Measurements from ENCODE around the gene OR11A1.

The OR11A1 gene

DNA sequence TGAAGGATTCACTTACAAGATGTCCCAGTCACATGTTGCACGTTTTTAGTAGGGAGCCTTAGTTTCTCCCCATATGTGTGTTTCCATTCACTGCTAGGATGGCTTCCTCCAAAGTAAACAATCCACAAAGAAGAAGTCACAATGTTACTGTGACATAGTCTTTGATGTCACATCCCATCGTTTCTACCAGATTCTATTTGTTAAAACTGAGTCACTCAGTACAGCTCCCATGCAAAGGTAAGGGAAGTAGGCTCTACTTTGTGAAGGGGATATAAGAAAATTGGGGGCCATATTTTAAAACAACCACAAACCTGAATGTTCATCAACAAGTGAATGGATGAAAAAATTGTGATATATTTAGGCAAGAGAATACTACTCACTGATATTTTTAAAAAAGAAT lies at the start of gene OR11A1, which contains the start of gene OR2H1:
OR11A1 (minus strand) TSS at position 101 of the 400 bp plus-strand sequence. CDS start 29,430 bp downstream, outside the sequence.
OR2H1 (plus strand) TSS at position 185 of the 400 bp plus-strand sequence. CDS start 4,615 bp downstream, outside the sequence.
- no peak for DNase-seq

GRCh38 chr6:29506446-29507067 lies 49.7 kb upstream of the OR11A1 start:
- DNase-seq = no peak

GRCh38 chr6:29505808-29506207 lies 48.9 kb upstream of the OR11A1 start:
- no peak for DNase-seq

GRCh38 chr6:29504961-29505360 lies 48.1 kb upstream of the OR11A1 start:
- DNase-seq = no peak

GRCh38 chr6:29502597-29502996 lies 45.7 kb upstream of the OR11A1 start:
- no peak for DNase-seq

GRCh38 chr6:29502181-29502580 lies 45.3 kb upstream of the OR11A1 start:
- no peak for DNase-seq

DNA sequence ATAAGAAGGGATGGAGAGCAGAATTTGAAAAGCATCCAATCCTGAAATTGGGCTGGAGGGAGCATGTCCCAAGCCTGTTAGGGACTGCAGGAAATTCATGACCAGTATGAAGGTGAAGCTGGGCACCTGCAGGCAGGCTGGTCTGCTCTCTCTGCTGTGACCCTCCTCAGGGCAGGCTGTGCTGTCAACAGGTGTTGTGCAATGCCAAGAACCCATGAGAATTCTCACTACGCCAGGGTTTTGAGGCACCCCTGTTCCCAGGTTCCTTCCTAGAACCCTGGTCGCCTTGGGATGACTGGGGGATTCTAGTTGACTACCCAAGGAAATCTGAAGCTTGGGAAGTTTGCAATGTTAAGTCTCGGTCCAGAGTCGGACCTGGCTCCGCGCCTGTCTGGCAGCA lies 44.2 kb upstream of the OR11A1 start:
- no peak for DNase-seq

DNA sequence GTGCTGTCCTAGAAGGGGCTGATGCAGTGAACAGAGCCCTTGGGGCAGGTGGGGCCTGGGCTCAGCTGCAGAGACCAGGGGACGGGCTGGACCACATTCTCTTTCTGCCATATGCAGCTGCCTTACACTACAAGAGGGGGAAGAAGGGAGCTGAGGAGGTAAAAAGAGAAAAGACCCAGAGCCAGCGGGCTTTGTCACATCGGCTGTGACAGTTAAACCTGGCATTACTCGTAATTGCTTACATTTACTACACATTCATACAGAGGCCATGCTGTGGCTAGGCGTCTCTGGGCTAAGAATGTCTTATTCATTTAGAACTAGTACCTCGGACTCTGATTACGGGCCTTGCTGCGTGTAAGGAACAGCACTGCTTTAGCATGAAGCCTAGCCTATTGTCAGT lies 43.7 kb upstream of the OR11A1 start:
- DNase-seq = no peak

DNA sequence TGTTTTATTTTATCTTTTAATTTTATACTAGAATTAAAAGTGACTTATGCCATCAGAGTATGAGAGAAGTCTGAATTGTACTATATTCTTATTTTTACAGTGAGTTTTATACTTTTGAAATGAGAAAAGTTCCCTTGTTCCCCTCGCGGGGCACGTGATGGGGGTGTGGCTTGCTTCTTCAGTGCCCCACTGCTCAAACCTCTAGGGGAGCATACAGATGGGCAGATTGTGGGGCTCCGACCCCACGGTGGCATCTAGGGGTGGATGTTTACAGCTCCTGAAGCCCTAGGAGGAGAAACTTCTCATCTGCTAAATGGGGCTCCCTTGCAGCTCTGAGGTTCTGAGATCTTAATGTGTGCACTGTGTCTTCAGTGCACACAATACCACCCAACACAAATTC lies 42.8 kb upstream of the OR11A1 start:
- DNase-seq = no peak

- DNase-seq = no peak
These were observed 40.1 kb upstream of the OR11A1 start for GRCh38 chr6:29496961-29497360.

DNA sequence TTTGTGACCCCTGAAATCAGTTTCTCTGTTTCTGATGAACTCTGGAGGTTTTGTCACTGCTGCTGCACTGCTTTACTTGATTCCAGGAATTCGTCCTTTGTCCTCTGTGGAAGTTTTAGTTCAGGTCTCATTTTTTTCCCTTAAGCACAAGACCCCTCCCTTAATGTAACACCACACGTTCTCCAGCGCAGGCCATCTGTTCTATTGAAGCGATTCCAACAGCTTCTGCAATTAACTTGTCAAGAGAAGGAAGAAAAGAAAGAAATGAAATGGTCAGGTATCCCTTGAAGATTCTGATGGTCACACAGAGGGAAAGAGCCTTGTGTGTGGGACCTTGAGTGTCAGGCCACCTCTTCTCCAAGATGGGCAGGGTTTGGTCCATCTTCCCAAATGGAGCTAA lies 38.7 kb upstream of the OR11A1 start:
- DNase-seq = no peak

GRCh38 chr6:29494131-29494530 lies 37.3 kb upstream of the OR11A1 start:
- no peak for DNase-seq

DNA sequence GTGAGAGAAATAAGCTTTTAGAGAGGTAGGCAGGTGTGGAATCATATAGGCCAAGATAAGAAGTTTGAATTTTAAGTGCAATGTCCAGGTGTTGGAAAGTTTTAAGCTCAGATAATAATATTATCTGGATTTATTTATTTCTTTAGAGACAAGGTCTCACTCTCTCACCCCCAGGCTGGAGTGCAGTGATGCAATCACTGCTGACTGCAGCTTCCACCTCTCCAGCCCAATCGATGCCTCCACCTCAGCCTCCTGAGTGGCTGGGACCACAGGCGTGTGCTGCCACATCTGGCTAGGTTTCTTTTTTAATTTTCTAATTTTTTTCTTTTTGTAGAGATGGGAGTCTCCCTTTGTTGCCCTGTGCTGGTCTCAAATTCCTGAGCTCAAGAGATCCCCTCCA lies 36.4 kb upstream of the OR11A1 start:
- no peak for DNase-seq

DNA sequence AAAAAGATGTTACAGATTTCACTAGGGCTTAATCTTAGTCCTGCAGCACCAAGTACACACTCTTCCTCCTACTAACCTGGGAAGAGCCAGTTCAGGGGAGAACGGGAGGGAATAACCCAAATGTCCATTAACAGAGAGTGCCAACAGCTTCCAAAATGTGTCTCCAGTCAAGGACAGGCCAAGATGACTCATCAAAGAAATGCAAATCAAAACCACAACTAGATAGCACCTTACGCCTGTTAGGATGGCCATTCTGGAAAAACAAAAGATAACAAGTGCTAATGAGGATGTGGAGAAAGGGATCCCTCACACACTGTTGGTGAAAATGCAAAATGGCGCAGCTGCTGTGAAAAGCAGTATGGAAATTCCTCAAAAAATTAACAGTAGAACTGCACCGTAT lies 34.7 kb upstream of the OR11A1 start:
- no peak for DNase-seq

- no peak for DNase-seq
These were observed 33.7 kb upstream of the OR11A1 start for GRCh38 chr6:29490552-29490951.

GRCh38 chr6:29490055-29490454 lies 33.2 kb upstream of the OR11A1 start:
- no peak for DNase-seq

DNA sequence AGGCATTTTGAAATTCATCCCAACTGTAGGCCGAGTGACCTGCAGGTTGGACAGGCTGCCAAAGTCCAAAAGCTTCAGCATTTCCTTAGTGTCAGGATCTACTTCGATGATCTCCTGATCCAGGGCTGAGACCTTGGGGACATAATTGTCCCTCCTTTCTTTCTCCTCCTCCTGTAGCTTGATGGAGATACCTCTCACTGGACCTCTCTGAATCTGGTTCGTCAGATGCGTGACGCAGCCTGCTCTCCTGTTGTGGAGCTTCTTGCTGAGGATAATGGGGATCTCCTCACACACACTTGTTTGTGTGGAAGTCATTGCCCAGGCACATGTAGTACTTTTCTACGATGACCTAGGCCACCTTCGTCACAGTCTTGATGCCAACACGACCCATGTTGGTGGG lies 32.4 kb upstream of the OR11A1 start:
- DNase-seq = no peak

DNA sequence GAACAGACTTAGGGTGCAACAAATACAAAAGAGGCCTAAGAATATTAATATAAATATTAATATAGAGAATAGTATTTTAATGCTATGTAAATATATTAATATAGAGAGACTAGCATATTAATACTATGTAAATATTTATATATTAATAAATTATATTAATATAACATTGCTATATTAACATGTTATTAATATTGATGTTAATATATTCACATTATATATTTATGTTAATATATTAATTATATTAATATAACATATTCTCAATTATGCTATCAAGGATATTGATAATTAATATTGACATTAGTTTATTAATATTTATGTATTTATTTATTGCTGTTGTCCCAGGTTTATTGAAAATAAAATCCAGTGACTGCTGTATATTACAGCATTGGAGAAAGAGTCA lies 32.0 kb upstream of the OR11A1 start:
- DNase-seq = no peak

DNA sequence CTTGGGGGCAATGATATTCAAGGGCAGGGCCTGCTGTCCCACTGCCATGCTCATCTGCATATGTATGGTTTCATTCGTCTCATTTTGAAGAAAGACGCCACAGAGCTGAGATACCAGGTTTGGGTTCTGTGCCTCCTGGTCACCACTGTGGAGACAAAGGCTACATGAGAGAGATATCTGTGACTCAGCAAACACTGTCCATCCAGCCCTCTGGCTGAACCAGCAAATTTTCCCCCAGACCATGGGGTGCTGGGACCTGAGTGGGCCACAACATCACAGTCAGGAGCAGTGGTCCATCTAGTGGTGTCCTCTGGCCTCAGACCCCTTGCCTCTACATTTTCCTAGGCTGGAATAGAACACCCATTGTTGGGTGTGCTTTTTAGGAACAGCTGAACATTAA lies 30.8 kb upstream of the OR11A1 start, which contains the start of gene MAS1L:
MAS1L (minus strand) TSS at position 297 of the 400 bp plus-strand sequence; CDS start at position 243, 54 bp downstream.
- DNase-seq = no peak

DNA sequence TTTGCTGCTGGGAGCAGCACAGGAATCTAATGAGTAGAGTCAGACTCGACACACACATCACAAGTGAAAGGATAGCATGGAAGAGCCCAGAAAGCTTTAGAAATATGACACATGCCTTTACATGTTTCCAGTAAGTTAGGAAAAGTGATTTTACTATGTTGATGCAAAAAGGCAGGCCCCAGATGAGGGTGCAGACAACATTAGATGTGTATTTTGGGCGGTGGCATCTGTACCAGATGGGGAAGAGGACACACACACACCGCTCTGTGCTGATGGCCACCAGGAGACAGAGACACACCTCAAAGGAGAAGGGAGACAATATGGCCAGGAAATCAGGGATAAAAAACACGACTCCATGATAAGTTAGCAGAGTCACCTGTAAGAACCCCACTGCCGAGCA lies 30.3 kb upstream of the OR11A1 start:
- no peak for DNase-seq

- DNase-seq = no peak
These were observed 29.7 kb upstream of the OR11A1 start for GRCh38 chr6:29486577-29486976.

- no peak for DNase-seq
These were observed 26.9 kb upstream of the OR11A1 start for GRCh38 chr6:29483735-29484134.

- DNase-seq = no peak
These were observed 26.3 kb upstream of the OR11A1 start for GRCh38 chr6:29483186-29483585.

- no peak for DNase-seq
These were observed 22.7 kb upstream of the OR11A1 start for GRCh38 chr6:29479560-29479959.

GRCh38 chr6:29478740-29479139 lies 21.9 kb upstream of the OR11A1 start:
- no peak for DNase-seq
